ENCODE measurements around the gene MINDY4B.

DNA sequence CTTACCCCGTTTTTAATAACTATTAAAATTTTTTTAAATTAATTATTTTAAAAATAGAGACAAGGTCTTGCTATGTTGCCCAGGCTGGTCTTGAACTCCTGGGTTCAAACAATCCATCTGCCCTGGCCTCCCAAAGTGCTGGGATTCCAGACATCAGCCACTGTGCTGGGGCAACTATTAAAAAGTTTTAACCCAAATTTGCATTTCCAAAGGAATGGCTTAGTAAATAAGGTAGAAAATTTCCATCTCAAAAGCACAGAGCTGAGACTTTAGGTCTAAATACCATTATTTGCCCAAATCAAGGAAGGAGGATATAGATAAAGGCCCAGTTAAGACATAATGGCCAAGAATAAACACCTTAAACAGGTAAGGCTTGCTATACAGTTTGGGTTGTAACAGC is 56.4 kb downstream of the MINDY4B start:
- TF ChIP-seq CTCF (IDR thresholded peaks at IDR 0.05; ENCODE audit: low read length) (no peak), EZH2 (IDR thresholded peaks at IDR 0.05; ENCODE audit: borderline replicate concordance, low read length) (no peak)
